Astrocyte (in vitro differentiated cells and primary cell): ENCODE results near the gene GSX2. TPM values are rescaled to one million over a fixed set of nuclear protein-coding genes. Genes with fewer than 3 reads are reported as not detected.

ENCODE experiments used
- DNase-seq: peaks from one replicate; pipeline ENCODE4 v3.0.0-alpha.2; 2010; ENCODE audit warnings: low read depth
- FAIRE-seq: peaks from 2 replicates; lab custom pipeline; 2011; peaks lifted over from hg19 to GRCh38; lab: Jason Lieb, UNC
- H2AFZ ChIP-seq: 2 replicates; pipeline ENCODE4 v1.6.0; 2012; ENCODE audit warnings: low read depth, low read length, inconsistent platforms
- H3K27ac ChIP-seq: 2 replicates; pipeline ENCODE4 v1.5.1; 2011; ENCODE audit warnings: low read depth, low read length, inconsistent platforms
- H3K27me3 ChIP-seq: 2 replicates; pipeline ENCODE4 v1.6.0; 2011; ENCODE audit warnings: low read length, inconsistent platforms; ENCODE audit not compliant: insufficient read depth
- H3K36me3 ChIP-seq: 2 replicates; pipeline ENCODE4 v1.5.1; 2011; ENCODE audit warnings: low read length, inconsistent platforms; ENCODE audit not compliant: insufficient read depth
- H3K4me1 ChIP-seq: 2 replicates; pipeline ENCODE4 v1.5.1; 2011; ENCODE audit warnings: low read length, inconsistent platforms; ENCODE audit not compliant: insufficient read depth
- H3K4me2 ChIP-seq: 2 replicates; pipeline ENCODE4 v1.6.0; 2012; ENCODE audit warnings: low read length, inconsistent platforms
- H3K4me3 ChIP-seq: 2 replicates; pipeline ENCODE4 v1.5.1; 2011; ENCODE audit warnings: low read depth, mild to moderate bottlenecking, low read length, inconsistent platforms; ENCODE audit not compliant: insufficient read depth
- H3K79me2 ChIP-seq: 2 replicates; pipeline ENCODE4 v1.6.0; 2012; ENCODE audit warnings: mild to moderate bottlenecking, low read length, inconsistent platforms; ENCODE audit not compliant: insufficient read depth
- H3K9ac ChIP-seq: 2 replicates; pipeline ENCODE4 v1.6.0; 2012; ENCODE audit warnings: mild to moderate bottlenecking, low read length, inconsistent platforms
- H3K9me3 ChIP-seq: 2 replicates; pipeline ENCODE4 v1.5.1; 2012; ENCODE audit warnings: low read depth, mild to moderate bottlenecking, low read length, inconsistent platforms; ENCODE audit not compliant: insufficient read depth
- H4K20me1 ChIP-seq: 2 replicates; pipeline ENCODE4 v1.6.0; 2012; ENCODE audit warnings: low read length, inconsistent platforms; ENCODE audit not compliant: insufficient read depth
- H3K27ac Mint-ChIP-seq: one replicate; pipeline ENCODE4 v1.8.0; 2021; ENCODE audit warnings: mild to moderate bottlenecking, mixed read lengths; ENCODE audit not compliant: unreplicated experiment
- H3K27me3 Mint-ChIP-seq: one replicate; pipeline ENCODE4 v1.8.0; 2021; ENCODE audit warnings: low read depth, mixed read lengths; ENCODE audit not compliant: unreplicated experiment
- H3K36me3 Mint-ChIP-seq: one replicate; pipeline ENCODE4 v1.8.0; 2021; ENCODE audit warnings: low read depth, mixed read lengths; ENCODE audit not compliant: unreplicated experiment
- H3K4me1 Mint-ChIP-seq: one replicate; pipeline ENCODE4 v1.8.0; 2021; ENCODE audit warnings: low read depth, mixed read lengths; ENCODE audit not compliant: unreplicated experiment
- H3K4me3 Mint-ChIP-seq: one replicate; pipeline ENCODE4 v1.8.0; 2021; ENCODE audit warnings: mild to moderate bottlenecking, moderate library complexity, mixed read lengths; ENCODE audit not compliant: unreplicated experiment
- H3K9me3 Mint-ChIP-seq: one replicate; pipeline ENCODE4 v1.8.0; 2021; ENCODE audit warnings: mild to moderate bottlenecking, mixed read lengths; ENCODE audit not compliant: unreplicated experiment
- CTCF ChIP-seq: IDR thresholded peaks from 2 replicates; pipeline ENCODE4 v1.5.1; 2011; ENCODE audit warnings: low read depth, mild to moderate bottlenecking, inconsistent platforms, low read length, moderate library complexity; ENCODE audit not compliant: insufficient read depth
- EZH2 ChIP-seq: IDR thresholded peaks from 2 replicates; pipeline ENCODE4 v1.6.1; 2012; ENCODE audit warnings: mild to moderate bottlenecking, low read length, inconsistent platforms; ENCODE audit not compliant: insufficient read depth
- total RNA-seq: library from RNA; stranded (reverse); gene quantifications from 2 replicates; pipeline ENCODE4 v1.2.1, GENCODE V29; 2021

The GSX2 gene
- total RNA-seq, 1 donor from 2014 or later = 1.7 TPM

- H3K79me2 ChIP-seq = no peaks in the 10 kb centered on the region
- no peaks in the 10 kb centered on the region for H3K36me3 ChIP-seq
- H3K27ac ChIP-seq = no peak overlapping the region
- H2AFZ ChIP-seq = no peak overlapping the region
- peaks cover 6% of the 10 kb centered on the region for H4K20me1 ChIP-seq
- peaks cover 91% of the 10 kb centered on the region for H3K27me3 ChIP-seq
- peak overlapping the region; percentile 84 for H3K4me2 ChIP-seq
- peak overlapping the region; percentile 77 for H3K4me3 Mint-ChIP-seq
- H3K9me3 Mint-ChIP-seq = peaks cover 1% of the 10 kb centered on the region
- no peak for FAIRE-seq
- peaks cover 39% of the 10 kb centered on the region for H3K27me3 Mint-ChIP-seq
- DNase-seq = no peak
- TF ChIP-seq EZH2 (peak; percentile 94), CTCF (no peak)
- peaks cover 22% of the 10 kb centered on the region for H3K4me1 ChIP-seq
- no peaks in the 10 kb centered on the region for H3K36me3 Mint-ChIP-seq
- H3K9ac ChIP-seq = no peak overlapping the region
- peak overlapping the region; percentile 50 for H3K27ac Mint-ChIP-seq
- peaks cover 49% of the 10 kb centered on the region for H3K4me1 Mint-ChIP-seq
- H3K4me3 ChIP-seq = no peak overlapping the region
- H3K9me3 ChIP-seq = no peaks in the 10 kb centered on the region
Measured at GRCh38 chr4:54101190-54102041, 1.5 kb downstream of the GSX2 start.

GRCh38 chr4:54102531-54103106 is 2.7 kb downstream of the GSX2 start:
- no peak for DNase-seq
- Histone ChIP-seq H4K20me1 (peaks cover 6% of the 10 kb centered on the region), H3K4me3 (no peak overlapping the region), H2AFZ (no peak overlapping the region), H3K27me3 (peaks cover 90% of the 10 kb centered on the region), H3K79me2 (no peaks in the 10 kb centered on the region), H3K27ac (no peak overlapping the region), H3K4me1 (peaks cover 22% of the 10 kb centered on the region), H3K4me2 (no peak overlapping the region), H3K9ac (no peak overlapping the region), H3K36me3 (no peaks in the 10 kb centered on the region), H3K9me3 (no peaks in the 10 kb centered on the region)
- H3K27me3 Mint-ChIP-seq = peaks cover 41% of the 10 kb centered on the region
- TF ChIP-seq CTCF (no peak), EZH2 (no peak)
- no peak for FAIRE-seq
- H3K9me3 Mint-ChIP-seq = no peaks in the 10 kb centered on the region
- no peaks in the 10 kb centered on the region for H3K36me3 Mint-ChIP-seq
- H3K4me1 Mint-ChIP-seq = peaks cover 41% of the 10 kb centered on the region
- no peak overlapping the region for H3K27ac Mint-ChIP-seq
- H3K4me3 Mint-ChIP-seq = peak overlapping the region; percentile 54

GRCh38 chr4:54103190-54103574 is 3.2 kb downstream of the GSX2 start:
- peaks cover 6% of the 10 kb centered on the region for H4K20me1 ChIP-seq
- peak overlapping the region; percentile 86 for H3K4me2 ChIP-seq
- Mint-ChIP-seq H3K27me3 (peaks cover 45% of the 10 kb centered on the region), H3K4me1 (peaks cover 37% of the 10 kb centered on the region), H3K27ac (peak overlapping the region; percentile 63), H3K4me3 (peak overlapping the region; percentile 54), H3K9me3 (no peaks in the 10 kb centered on the region), H3K36me3 (no peaks in the 10 kb centered on the region)
- peaks cover 25% of the 10 kb centered on the region for H3K4me1 ChIP-seq
- no peak overlapping the region for H3K9ac ChIP-seq
- DNase-seq (no peak), FAIRE-seq (no peak)
- H3K27me3 ChIP-seq = peaks cover 90% of the 10 kb centered on the region
- no peak overlapping the region for H2AFZ ChIP-seq
- H3K4me3 ChIP-seq = peak overlapping the region; percentile 36
- TF ChIP-seq CTCF (no peak), EZH2 (no peak)
- H3K79me2 ChIP-seq = no peaks in the 10 kb centered on the region
- no peaks in the 10 kb centered on the region for H3K36me3 ChIP-seq
- H3K27ac ChIP-seq = no peak overlapping the region
- H3K9me3 ChIP-seq = no peaks in the 10 kb centered on the region
